ENCODE measurements around the gene ZNF213.
A peak's percentile ranks its signal among the peaks of the same experiment; 100 is the strongest.

Gene ZNF213

GRCh38 chr16:3091551-3091950, 43.3 kb upstream of the ZNF213 start:
- Histone ChIP-seq H3K27ac (ENCODE audit: low read depth, low read length) (no peak overlapping the region), H3K9me3 (ENCODE audit: control insufficient read depth in 5 of 5, low read length in 5 of 5) (no peaks in the 10 kb centered on the region), H3K36me3 (ENCODE audit: control insufficient read depth in 5 of 5, insufficient read depth in 5 of 5, low read length in 5 of 5) (no peaks in the 10 kb centered on the region), H3K9ac (ENCODE audit: low read length in 5 of 5) (no peak overlapping the region), H3K4me3 (ENCODE audit: low read depth in 1 of 5, low read length in 5 of 5) (no peak overlapping the region), H3K27me3 (ENCODE audit: control insufficient read depth in 5 of 5, insufficient read depth in 4 of 5, low read length in 5 of 5) (peaks cover 0 to 9% (median 0%) of the 10 kb centered on the region in 5 donors), H3K4me1 (ENCODE audit: control insufficient read depth in 5 of 5, insufficient read depth in 5 of 5, low read length in 5 of 5) (peaks cover 3 to 30% (median 18%) of the 10 kb centered on the region in 5 donors)

- Histone ChIP-seq H3K9me3 (ENCODE audit: control insufficient read depth in 5 of 5, low read length in 5 of 5) (no peaks in the 10 kb centered on the region), H3K9ac (ENCODE audit: low read length in 5 of 5) (no peak overlapping the region), H3K36me3 (ENCODE audit: control insufficient read depth in 5 of 5, insufficient read depth in 5 of 5, low read length in 5 of 5) (no peaks in the 10 kb centered on the region), H3K27me3 (ENCODE audit: control insufficient read depth in 5 of 5, insufficient read depth in 4 of 5, low read length in 5 of 5) (peaks cover 0 to 9% (median 0%) of the 10 kb centered on the region in 5 donors), H3K4me1 (ENCODE audit: control insufficient read depth in 5 of 5, insufficient read depth in 5 of 5, low read length in 5 of 5) (peaks cover 1 to 20% (median 9%) of the 10 kb centered on the region in 5 donors), H3K4me3 (ENCODE audit: low read depth in 1 of 5, low read length in 5 of 5) (no peak overlapping the region), H3K27ac (ENCODE audit: low read depth, low read length) (no peak overlapping the region)
These were observed 42.3 kb upstream of the ZNF213 start for GRCh38 chr16:3092501-3092941.

- no peak overlapping the region for H3K4me3 ChIP-seq (ENCODE audit: low read depth in 1 of 5, low read length in 5 of 5)
- H3K27ac ChIP-seq (ENCODE audit: low read depth, low read length) = no peak overlapping the region
- H3K36me3 ChIP-seq (ENCODE audit: control insufficient read depth in 5 of 5, insufficient read depth in 5 of 5, low read length in 5 of 5) = no peaks in the 10 kb centered on the region
- H3K9me3 ChIP-seq (ENCODE audit: control insufficient read depth in 5 of 5, low read length in 5 of 5) = no peaks in the 10 kb centered on the region
- H3K9ac ChIP-seq (ENCODE audit: low read length in 5 of 5) = no peak overlapping the region
- H3K27me3 ChIP-seq (ENCODE audit: control insufficient read depth in 5 of 5, insufficient read depth in 4 of 5, low read length in 5 of 5) = peaks cover 0 to 9% (median 0%) of the 10 kb centered on the region in 5 donors
- H3K4me1 ChIP-seq (ENCODE audit: control insufficient read depth in 5 of 5, insufficient read depth in 5 of 5, low read length in 5 of 5) = peaks cover 0 to 8% (median 4%) of the 10 kb centered on the region in 5 donors
These were observed 40.4 kb upstream of the ZNF213 start for GRCh38 chr16:3094289-3095027.

- no peak overlapping the region for H3K4me3 ChIP-seq (ENCODE audit: low read depth in 1 of 5, low read length in 5 of 5)
- H3K4me1 ChIP-seq (ENCODE audit: control insufficient read depth in 5 of 5, insufficient read depth in 5 of 5, low read length in 5 of 5) = peaks cover 4 to 20% (median 14%) of the 10 kb centered on the region in 5 donors
- H3K9me3 ChIP-seq (ENCODE audit: control insufficient read depth in 5 of 5, low read length in 5 of 5) = no peaks in the 10 kb centered on the region
- H3K27ac ChIP-seq (ENCODE audit: low read depth, low read length) = no peak overlapping the region
- no peak overlapping the region for H3K9ac ChIP-seq (ENCODE audit: low read length in 5 of 5)
- H3K27me3 ChIP-seq (ENCODE audit: control insufficient read depth in 5 of 5, insufficient read depth in 4 of 5, low read length in 5 of 5) = peaks cover 0 to 9% (median 0%) of the 10 kb centered on the region in 5 donors
- no peaks in the 10 kb centered on the region for H3K36me3 ChIP-seq (ENCODE audit: control insufficient read depth in 5 of 5, insufficient read depth in 5 of 5, low read length in 5 of 5)
These were observed 39.0 kb upstream of the ZNF213 start for GRCh38 chr16:3095869-3096268.

GRCh38 chr16:3096362-3096761, 38.5 kb upstream of the ZNF213 start:
- H3K27me3 ChIP-seq (ENCODE audit: control insufficient read depth in 5 of 5, insufficient read depth in 4 of 5, low read length in 5 of 5) = peaks cover 0 to 8% (median 0%) of the 10 kb centered on the region in 5 donors
- no peak overlapping the region for H3K9ac ChIP-seq (ENCODE audit: low read length in 5 of 5)
- H3K9me3 ChIP-seq (ENCODE audit: control insufficient read depth in 5 of 5, low read length in 5 of 5) = no peaks in the 10 kb centered on the region
- no peak overlapping the region for H3K27ac ChIP-seq (ENCODE audit: low read depth, low read length)
- H3K4me1 ChIP-seq (ENCODE audit: control insufficient read depth in 5 of 5, insufficient read depth in 5 of 5, low read length in 5 of 5) = peaks cover 4 to 25% (median 18%) of the 10 kb centered on the region in 5 donors
- H3K4me3 ChIP-seq (ENCODE audit: low read depth in 1 of 5, low read length in 5 of 5) = no peak overlapping the region
- no peaks in the 10 kb centered on the region for H3K36me3 ChIP-seq (ENCODE audit: control insufficient read depth in 5 of 5, insufficient read depth in 5 of 5, low read length in 5 of 5)

DNA sequence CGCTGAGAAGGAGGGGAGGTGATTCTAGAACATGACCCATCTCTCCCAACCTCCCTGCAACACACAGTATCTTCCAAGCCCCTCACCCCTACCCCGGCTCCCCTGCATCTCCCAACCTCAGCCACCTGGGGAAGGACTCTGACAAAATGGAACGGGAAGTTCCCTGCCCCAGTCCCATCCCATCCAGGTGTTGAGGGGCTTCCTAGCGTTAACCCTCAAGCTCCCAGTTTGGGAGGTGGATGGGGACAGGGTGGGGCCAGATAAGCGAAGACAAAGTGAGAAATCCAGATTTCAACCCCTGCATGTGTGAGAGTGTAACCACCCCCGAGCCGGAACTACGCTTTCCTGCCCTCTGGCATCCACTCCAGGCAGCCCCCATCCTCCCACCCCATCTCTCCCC, 37.6 kb upstream of the ZNF213 start:
- Histone ChIP-seq H3K4me3 (ENCODE audit: low read depth in 1 of 5, low read length in 5 of 5) (no peak overlapping the region), H3K27me3 (ENCODE audit: control insufficient read depth in 5 of 5, insufficient read depth in 4 of 5, low read length in 5 of 5) (peaks cover 0 to 2% (median 0%) of the 10 kb centered on the region in 5 donors), H3K9me3 (ENCODE audit: control insufficient read depth in 5 of 5, low read length in 5 of 5) (no peaks in the 10 kb centered on the region), H3K27ac (ENCODE audit: low read depth, low read length) (no peak overlapping the region), H3K4me1 (ENCODE audit: control insufficient read depth in 5 of 5, insufficient read depth in 5 of 5, low read length in 5 of 5) (peaks cover 4 to 32% (median 22%) of the 10 kb centered on the region in 5 donors), H3K36me3 (ENCODE audit: control insufficient read depth in 5 of 5, insufficient read depth in 5 of 5, low read length in 5 of 5) (no peaks in the 10 kb centered on the region), H3K9ac (ENCODE audit: low read length in 5 of 5) (no peak overlapping the region)

DNA sequence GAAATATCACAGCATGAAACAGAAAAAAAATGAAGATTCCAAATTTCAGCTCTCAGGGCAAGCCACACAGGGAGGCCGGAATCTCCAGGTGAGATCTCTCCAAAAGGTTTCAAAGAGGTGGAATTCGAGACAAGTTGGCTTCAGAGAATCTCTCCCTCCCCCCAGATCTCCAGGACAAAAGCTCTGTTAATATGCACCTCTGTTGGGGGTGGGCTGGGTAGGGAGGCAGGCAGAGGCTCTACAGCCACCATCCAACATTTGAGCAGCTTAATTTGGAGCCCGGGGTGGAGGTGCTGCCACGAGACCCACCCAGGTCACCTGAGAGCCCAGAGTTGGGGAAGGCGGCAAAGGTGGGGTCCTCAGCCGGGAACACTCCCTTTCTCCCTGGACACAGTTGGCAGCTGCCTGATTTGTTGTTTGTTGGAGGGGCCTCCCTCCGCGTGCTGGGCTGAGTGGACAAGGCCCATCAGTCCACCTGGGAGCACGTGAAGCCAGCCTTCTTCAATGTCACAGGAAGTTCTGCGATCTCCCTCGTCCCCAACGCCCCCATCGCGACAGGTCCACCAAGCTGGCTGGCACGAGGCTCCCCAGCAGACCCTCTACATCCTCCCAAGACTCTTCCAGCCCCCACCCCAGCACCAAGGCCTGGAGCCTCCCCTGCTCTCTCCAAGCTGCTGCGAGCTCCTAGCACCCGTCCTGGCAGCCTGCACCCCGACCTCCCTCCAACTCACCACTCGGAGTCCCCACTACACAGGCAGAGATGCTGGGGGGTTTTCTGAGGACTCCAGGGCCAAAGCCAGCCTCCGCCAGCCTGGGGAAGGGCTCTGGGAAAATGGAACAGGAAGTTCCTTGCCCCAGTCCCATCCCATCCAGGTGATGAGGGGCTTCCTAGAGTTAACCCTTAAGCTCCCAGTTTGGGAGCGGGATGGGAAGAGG, 36.1 kb upstream of the ZNF213 start, which contains the start of gene ZSCAN10:
Gene ZSCAN10 (minus strand): TSS at position 836 of the 936 bp plus-strand sequence. CDS start 6,357 bp downstream, outside the sequence.
- Histone ChIP-seq H3K36me3 (ENCODE audit: control insufficient read depth in 5 of 5, insufficient read depth in 5 of 5, low read length in 5 of 5) (no peaks in the 10 kb centered on the region), H3K9ac (ENCODE audit: low read length in 5 of 5) (peak within 1 kb of the TSS in 1 of 5 donors; percentile 26), H3K27me3 (ENCODE audit: control insufficient read depth in 5 of 5, insufficient read depth in 4 of 5, low read length in 5 of 5) (no peaks in the 10 kb centered on the region), H3K4me3 (ENCODE audit: low read depth in 1 of 5, low read length in 5 of 5) (peak within 1 kb of the TSS; percentile 8 to 53 (median 33)), H3K9me3 (ENCODE audit: control insufficient read depth in 5 of 5, low read length in 5 of 5) (no peaks in the 10 kb centered on the region), H3K4me1 (ENCODE audit: control insufficient read depth in 5 of 5, insufficient read depth in 5 of 5, low read length in 5 of 5) (peaks cover 4 to 40% (median 23%) of the 10 kb centered on the region in 5 donors), H3K27ac (ENCODE audit: low read depth, low read length) (no peak within 1 kb of the TSS)

DNA sequence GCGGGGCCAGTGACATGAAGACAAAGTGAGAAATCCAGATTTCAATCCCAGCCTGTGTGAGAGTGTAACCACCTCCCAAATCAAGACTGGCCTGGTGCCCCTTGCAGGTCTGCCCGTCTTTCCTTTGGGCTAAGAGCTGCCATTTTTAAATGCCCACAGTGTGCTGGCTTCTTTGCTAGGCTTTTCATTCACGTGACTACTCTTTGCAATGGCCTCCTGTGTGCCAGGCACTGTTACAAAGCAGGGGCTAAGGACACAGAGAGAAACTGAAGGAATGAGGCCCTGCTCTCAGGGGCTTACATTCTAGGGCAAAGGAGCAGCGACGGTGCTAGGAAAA, 35.5 kb upstream of the ZNF213 start:
- Histone ChIP-seq H3K36me3 (ENCODE audit: control insufficient read depth in 5 of 5, insufficient read depth in 5 of 5, low read length in 5 of 5) (no peaks in the 10 kb centered on the region), H3K9me3 (ENCODE audit: control insufficient read depth in 5 of 5, low read length in 5 of 5) (no peaks in the 10 kb centered on the region), H3K27ac (ENCODE audit: low read depth, low read length) (no peak overlapping the region), H3K4me1 (ENCODE audit: control insufficient read depth in 5 of 5, insufficient read depth in 5 of 5, low read length in 5 of 5) (peaks cover 4 to 40% (median 23%) of the 10 kb centered on the region in 5 donors), H3K27me3 (ENCODE audit: control insufficient read depth in 5 of 5, insufficient read depth in 4 of 5, low read length in 5 of 5) (no peaks in the 10 kb centered on the region), H3K9ac (ENCODE audit: low read length in 5 of 5) (no peak overlapping the region), H3K4me3 (ENCODE audit: low read depth in 1 of 5, low read length in 5 of 5) (peak overlapping the region in 2 of 5 donors; percentile 33 to 53)

GRCh38 chr16:3099732-3100499, 34.9 kb upstream of the ZNF213 start:
- H3K36me3 ChIP-seq (ENCODE audit: control insufficient read depth in 5 of 5, insufficient read depth in 5 of 5, low read length in 5 of 5) = no peaks in the 10 kb centered on the region
- no peaks in the 10 kb centered on the region for H3K27me3 ChIP-seq (ENCODE audit: control insufficient read depth in 5 of 5, insufficient read depth in 4 of 5, low read length in 5 of 5)
- peak overlapping the region; percentile 8 to 53 (median 33) for H3K4me3 ChIP-seq (ENCODE audit: low read depth in 1 of 5, low read length in 5 of 5)
- no peaks in the 10 kb centered on the region for H3K9me3 ChIP-seq (ENCODE audit: control insufficient read depth in 5 of 5, low read length in 5 of 5)
- H3K9ac ChIP-seq (ENCODE audit: low read length in 5 of 5) = peak overlapping the region in 1 of 5 donors; percentile 26
- H3K27ac ChIP-seq (ENCODE audit: low read depth, low read length) = no peak overlapping the region
- H3K4me1 ChIP-seq (ENCODE audit: control insufficient read depth in 5 of 5, insufficient read depth in 5 of 5, low read length in 5 of 5) = peaks cover 4 to 40% (median 23%) of the 10 kb centered on the region in 5 donors
